ENCODE results near the gene PIGO. TPM values are rescaled to one million over a fixed set of nuclear protein-coding genes. Genes with fewer than 3 reads are reported as not detected.

Gene PIGO
- total and polyA plus RNA-seq, 2 of the 8 experiments (the other 6 are each of a cell fraction or from before 2014, with no cell fraction given), result 20.5 to 31.3 TPM

- H3K9ac ChIP-seq (replicated peaks in 1 of 4; ENCODE audit: extremely low read depth in 1 of 4, low read depth in 3 of 4, low read length in 3 of 4), result no peak overlapping the region
- H3K36me3 ChIP-seq (ENCODE audit: control insufficient read depth in 2 of 4, insufficient read depth in 4 of 4, low read length in 3 of 4), result peaks cover 0 to 6% (median 4%) of the 10 kb centered on the region in 4 experiments; a peak in 3 of 8 replicates
- no peak overlapping the region for H2BK5ac ChIP-seq (ENCODE audit: low read depth, low read length)
- H3K4me3 ChIP-seq (ENCODE audit: extremely low read depth in 1 of 4, insufficient read depth in 2 of 4, low read depth in 3 of 4, low read length in 4 of 4), result no peak overlapping the region
- no peak overlapping the region for H2AK5ac ChIP-seq (ENCODE audit: low read depth, low read length)
- no peak overlapping the region; the same call in 1 of the 2 replicates for H4K8ac ChIP-seq (ENCODE audit: extremely low read depth, insufficient read depth, low read length)
- ChIA-PET POLR2A (ENCODE audit: partially characterized antibody) (interaction anchor here (1.0 to 3.0 kb wide), 5 partner anchors 9 to 58 kb away, joined by 3 to 17 read pairs (median 4); partner anchors contain the start of gene VCP), CTCF (ENCODE audit: partially characterized antibody) (interaction anchor here (1.1 to 3.3 kb wide), 5 partner anchors 9 to 143 kb away, joined by 4 to 26 read pairs (median 6); partner anchors contain the start of gene PIGO)
- H3K79me2 ChIP-seq (ENCODE audit: control insufficient read depth in 1 of 2, insufficient read depth in 2 of 2, low read length in 2 of 2), result no peaks in the 10 kb centered on the region
- H3K56ac ChIP-seq (replicated peaks; ENCODE audit: insufficient read length, low read depth, low read length), result no peak overlapping the region
- H3K4ac ChIP-seq (replicated peaks; ENCODE audit: insufficient read length, low read depth, low read length), result no peak overlapping the region
- H4K91ac ChIP-seq (replicated peaks; ENCODE audit: insufficient read length, low read length), result no peak overlapping the region
- H2AFZ ChIP-seq (ENCODE audit: low read length), result no peak overlapping the region
- H3K4me1 ChIP-seq (replicated peaks in 1 of 4; ENCODE audit: control insufficient read depth in 3 of 4, insufficient read depth in 4 of 4, low read length in 3 of 4), result peaks cover 0 to 2% (median 0%) of the 10 kb centered on the region in 4 experiments; a peak in 2 of 7 replicates
- no peak overlapping the region for H2BK20ac ChIP-seq (ENCODE audit: low read length)
- H4K20me1 ChIP-seq (replicated peaks in 1 of 2; ENCODE audit: control insufficient read depth in 1 of 2, insufficient read depth in 2 of 2, low read length in 2 of 2), result no peaks in the 10 kb centered on the region
- 88% methylated on average over 3 of the region's 3 CpGs; no CpG with 5 or more reads in 1 of the 2 experiments for WGBS, 2 experiments (ENCODE audit: extremely low coverage in 1 of 2, insufficient coverage in 1 of 2, insufficient read length in 1 of 2, insufficient replicate concordance in 2 of 2, low coverage in 1 of 2, low lambda C conversion rate in 2 of 2, missing lambda C conversion rate in 1 of 2)
- H2BK15ac ChIP-seq (ENCODE audit: low read length), result no peak overlapping the region
- H4K5ac ChIP-seq (ENCODE audit: insufficient read length, low read depth, low read length), result no peak overlapping the region
- no peak for FAIRE-seq
- no peak overlapping the region for H3K23ac ChIP-seq (ENCODE audit: insufficient read length)
- no peak overlapping the region for H3K18ac ChIP-seq (ENCODE audit: extremely low read depth, low read length)
- no peak overlapping the region for H2BK120ac ChIP-seq (replicated peaks; ENCODE audit: low read depth, low read length)
- no peaks in the 10 kb centered on the region for H3K23me2 ChIP-seq (ENCODE audit: low read depth, low read length)
- H3K9me3 ChIP-seq (ENCODE audit: insufficient read depth in 2 of 2, low read depth in 1 of 2, low read length in 1 of 2), result no peaks in the 10 kb centered on the region
- no peak overlapping the region for H3K27ac ChIP-seq (ENCODE audit: low read depth, low read length)
- no peak overlapping the region for H3K4me2 ChIP-seq (ENCODE audit: insufficient read depth in 1 of 2, low read depth in 2 of 2, low read length in 2 of 2)
- H2BK12ac ChIP-seq (ENCODE audit: low read depth, low read length), result no peak overlapping the region
- no peak for DNase-seq (ENCODE audit: low read depth in 1 of 2, low spot score in 2 of 2)
- no peaks in the 10 kb centered on the region for H3K79me1 ChIP-seq (ENCODE audit: low read depth, low read length)
- no peak overlapping the region for H3K14ac ChIP-seq (ENCODE audit: insufficient read length)
- no peaks in the 10 kb centered on the region for H3K27me3 ChIP-seq (replicated peaks in 1 of 4; ENCODE audit: control insufficient read depth in 3 of 4, extremely low read depth in 1 of 4, insufficient read depth in 3 of 4, low read length in 3 of 4)
- TF ChIP-seq, protein P1, sequence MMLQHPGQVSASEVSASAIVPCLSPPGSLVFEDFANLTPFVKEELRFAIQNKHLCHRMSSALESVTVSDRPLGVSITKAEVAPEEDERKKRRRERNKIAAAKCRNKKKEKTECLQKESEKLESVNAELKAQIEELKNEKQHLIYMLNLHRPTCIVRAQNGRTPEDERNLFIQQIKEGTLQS (IDR thresholded peaks at IDR 0.05; ENCODE audit: insufficient read depth, low read depth, low read length), result no peak
- TF ChIP-seq RFX5 (IDR thresholded peaks at IDR 0.05; ENCODE audit: borderline replicate concordance, low read depth, low read length) (no peak), CREB1 (IDR thresholded peaks at IDR 0.05) (no peak), RXRA (IDR thresholded peaks at IDR 0.05; ENCODE audit: insufficient read depth, low read depth, low read length) (no peak), HDAC2 (IDR thresholded peaks at IDR 0.05; ENCODE audit: borderline replicate concordance in 1 of 2, low read depth in 2 of 2, low read length in 2 of 2) (no peak), CTBP2 (IDR thresholded peaks at IDR 0.05; ENCODE audit: borderline replicate concordance, insufficient read depth, insufficient read length, low read length) (no peak), SRF (IDR thresholded peaks at IDR 0.05; ENCODE audit: low read depth, low read length) (no peak), RNF2 (IDR thresholded peaks at IDR 0.05; ENCODE audit: borderline replicate concordance, low read depth, low read length, missing control alignments, poor library complexity, severe bottlenecking) (no peak), YY1 (IDR thresholded peaks at IDR 0.05; ENCODE audit: low read depth, low read length) (no peak), SUZ12 (IDR thresholded peaks at IDR 0.05; ENCODE audit: low read length) (no peak), TBP (IDR thresholded peaks at IDR 0.05; ENCODE audit: low read depth, low read length) (no peak), POLR2A (IDR thresholded peaks at IDR 0.05; ENCODE audit: control extremely low read depth in 1 of 2, low read depth in 2 of 2, low read length in 2 of 2) (no peak), JUN (IDR thresholded peaks at IDR 0.05; ENCODE audit: low read depth, low read length) (no peak)
Measured at GRCh38 chr9:35042081-35042604, 54.2 kb downstream of the PIGO start.
